ENCODE results near the gene MAF. TPM values are rescaled to one million over a fixed set of nuclear protein-coding genes. Genes with fewer than 3 reads are reported as not detected.

Gene MAF
- total RNA-seq, 2 experiments from 2014 or later: 36.0 to 36.2 TPM

DNA sequence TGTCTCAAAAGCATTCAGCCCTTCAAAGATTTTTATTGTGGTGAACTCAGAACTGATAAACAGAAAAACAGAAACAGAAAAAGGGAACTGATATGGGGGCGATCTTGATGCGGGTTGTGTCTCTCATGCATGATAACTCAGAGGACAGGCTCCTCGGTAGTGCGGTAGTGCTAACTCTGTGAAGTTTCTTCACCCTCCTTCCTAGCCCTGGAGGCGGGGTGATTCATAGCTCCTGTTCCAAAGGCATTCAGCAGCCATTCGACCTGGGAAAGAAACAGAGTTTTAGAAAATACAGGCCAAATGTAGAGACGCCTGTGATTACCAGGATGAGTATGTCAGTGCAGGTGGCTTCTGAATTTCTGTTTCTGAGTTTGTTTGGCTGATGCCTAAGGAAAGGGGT is 5.5 kb upstream of the MAF start:
- DNase-seq (peak in 2 of 14 experiments; percentile 19 to 21), ATAC-seq (ENCODE audit: poor library complexity) (no peak)
- intact Hi-C loops (cut with DNase I, micrococcal nuclease): loop anchor here (5.0 to 10.0 kb wide), 4 partner anchors 166 to 1881 kb away; partner anchors contain the start of gene NUDT7 (in 1 of the 2)
- no peak overlapping the region for H3K4me3 ChIP-seq (ENCODE audit: low read length)
- no peaks in the 10 kb centered on the region for H3K27me3 ChIP-seq (ENCODE audit: control insufficient read depth in 1 of 2, insufficient read depth in 2 of 2, low read length in 2 of 2)
- POLR2A ChIA-PET: no interaction called here
- CTCF ChIA-PET: no interaction called here
- Mint-ChIP-seq H3K27ac (peak overlapping the region; percentile 31), H3K4me1 (ENCODE audit: low read depth) (peaks cover 19% of the 10 kb centered on the region), H3K36me3 (ENCODE audit: low read depth) (no peaks in the 10 kb centered on the region), H3K4me3 (peak overlapping the region; percentile 50), H3K27me3 (peaks cover 21% of the 10 kb centered on the region), H3K9me3 (no peaks in the 10 kb centered on the region)
- TF ChIP-seq, protein P1, sequence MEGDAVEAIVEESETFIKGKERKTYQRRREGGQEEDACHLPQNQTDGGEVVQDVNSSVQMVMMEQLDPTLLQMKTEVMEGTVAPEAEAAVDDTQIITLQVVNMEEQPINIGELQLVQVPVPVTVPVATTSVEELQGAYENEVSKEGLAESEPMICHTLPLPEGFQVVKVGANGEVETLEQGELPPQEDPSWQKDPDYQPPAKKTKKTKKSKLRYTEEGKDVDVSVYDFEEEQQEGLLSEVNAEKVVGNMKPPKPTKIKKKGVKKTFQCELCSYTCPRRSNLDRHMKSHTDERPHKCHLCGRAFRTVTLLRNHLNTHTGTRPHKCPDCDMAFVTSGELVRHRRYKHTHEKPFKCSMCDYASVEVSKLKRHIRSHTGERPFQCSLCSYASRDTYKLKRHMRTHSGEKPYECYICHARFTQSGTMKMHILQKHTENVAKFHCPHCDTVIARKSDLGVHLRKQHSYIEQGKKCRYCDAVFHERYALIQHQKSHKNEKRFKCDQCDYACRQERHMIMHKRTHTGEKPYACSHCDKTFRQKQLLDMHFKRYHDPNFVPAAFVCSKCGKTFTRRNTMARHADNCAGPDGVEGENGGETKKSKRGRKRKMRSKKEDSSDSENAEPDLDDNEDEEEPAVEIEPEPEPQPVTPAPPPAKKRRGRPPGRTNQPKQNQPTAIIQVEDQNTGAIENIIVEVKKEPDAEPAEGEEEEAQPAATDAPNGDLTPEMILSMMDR (IDR thresholded peaks at IDR 0.05): no peak
- no peaks in the 10 kb centered on the region for H3K9me3 ChIP-seq (ENCODE audit: control insufficient read depth in 1 of 2, insufficient read depth in 1 of 2, low read length in 2 of 2)
- H3K27ac ChIP-seq (ENCODE audit: low read depth in 1 of 2, low read length in 2 of 2): no peak overlapping the region
- H3K36me3 ChIP-seq (ENCODE audit: insufficient read depth, low read length): no peaks in the 10 kb centered on the region
- H3K4me1 ChIP-seq (ENCODE audit: insufficient read depth, low read length): peaks cover 18% of the 10 kb centered on the region

DNA sequence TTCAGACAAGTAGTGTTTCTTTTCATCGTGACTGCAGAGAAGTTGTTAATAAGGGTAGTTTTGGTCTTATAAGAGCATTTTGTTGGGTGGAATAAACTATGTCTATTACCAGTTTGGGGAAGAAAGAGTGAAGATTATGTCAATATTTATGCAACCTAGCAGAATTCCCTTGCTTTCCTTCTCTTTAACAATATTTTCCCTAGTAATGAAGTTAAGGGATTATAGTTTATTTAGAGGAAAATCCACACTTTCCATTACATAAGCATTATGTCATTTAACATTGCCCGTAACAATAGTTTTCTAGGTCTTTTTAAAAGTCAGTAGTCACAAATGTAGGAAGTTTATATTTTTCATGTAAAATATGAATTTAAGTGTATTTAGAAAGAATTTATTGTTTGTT is 2.5 kb upstream of the MAF start:
- no peak for ATAC-seq (ENCODE audit: poor library complexity)
- intact Hi-C loops (cut with DNase I, micrococcal nuclease): loop anchor here (5.0 to 10.0 kb wide), 9 partner anchors 321 to 1878 kb away; partner anchors contain the start of gene NUDT7 (in 1 of the 2)
- H3K9me3 Mint-ChIP-seq: no peaks in the 10 kb centered on the region
- H3K4me3 Mint-ChIP-seq: peak overlapping the region; percentile 98
- H3K36me3 Mint-ChIP-seq (ENCODE audit: low read depth): peaks cover 16% of the 10 kb centered on the region
- Histone ChIP-seq H3K4me1 (ENCODE audit: insufficient read depth, low read length) (peaks cover 20% of the 10 kb centered on the region), H3K9me3 (ENCODE audit: control insufficient read depth in 1 of 2, insufficient read depth in 1 of 2, low read length in 2 of 2) (no peaks in the 10 kb centered on the region), H3K36me3 (ENCODE audit: insufficient read depth, low read length) (no peaks in the 10 kb centered on the region), H3K4me3 (ENCODE audit: low read length) (no peak overlapping the region), H3K27me3 (ENCODE audit: control insufficient read depth in 1 of 2, insufficient read depth in 2 of 2, low read length in 2 of 2) (no peaks in the 10 kb centered on the region), H3K27ac (ENCODE audit: low read depth in 1 of 2, low read length in 2 of 2) (no peak overlapping the region)
- peak overlapping the region; percentile 93 for H3K27ac Mint-ChIP-seq
- TF ChIP-seq, protein P1 (IDR thresholded peaks at IDR 0.05): no peak
- peaks cover 32% of the 10 kb centered on the region for H3K4me1 Mint-ChIP-seq (ENCODE audit: low read depth)
- DNase-seq: no peak
- peaks cover 19% of the 10 kb centered on the region for H3K27me3 Mint-ChIP-seq
- ChIA-PET POLR2A (no interaction called here), CTCF (interaction anchor here (0.9 kb wide), 1 partner anchor 16 kb away, joined by 3 read pairs; no protein-coding TSS in a partner anchor)

DNA sequence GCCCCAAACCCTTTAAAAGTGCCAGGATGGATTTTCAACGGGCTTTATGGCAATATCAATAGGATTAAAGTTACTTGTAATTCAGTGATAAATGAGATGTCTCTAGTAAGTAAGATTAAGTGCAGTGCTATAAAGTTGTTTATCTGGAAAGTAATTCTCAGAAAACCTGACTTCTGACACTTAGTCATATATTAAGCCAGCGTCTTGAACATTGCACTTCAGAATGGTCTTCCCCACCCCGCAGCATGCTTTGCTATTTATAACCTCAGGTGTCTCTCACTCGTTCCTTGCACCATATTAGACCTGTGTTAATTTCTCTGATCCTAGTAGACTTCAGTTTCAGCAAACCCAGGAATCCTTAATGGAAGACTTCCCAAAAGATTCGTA is 2.1 kb upstream of the MAF start:
- Histone ChIP-seq H3K9me3 (ENCODE audit: control insufficient read depth in 1 of 2, insufficient read depth in 1 of 2, low read length in 2 of 2) (no peaks in the 10 kb centered on the region), H3K4me3 (ENCODE audit: low read length) (peak overlapping the region; percentile 72), H3K4me1 (ENCODE audit: insufficient read depth, low read length) (peaks cover 20% of the 10 kb centered on the region), H3K27ac (ENCODE audit: low read depth in 1 of 2, low read length in 2 of 2) (no peak overlapping the region), H3K36me3 (ENCODE audit: insufficient read depth, low read length) (no peaks in the 10 kb centered on the region), H3K27me3 (ENCODE audit: control insufficient read depth in 1 of 2, insufficient read depth in 2 of 2, low read length in 2 of 2) (no peaks in the 10 kb centered on the region)
- DNase-seq: peak in 3 of 14 experiments; percentile 14 to 28 (median 15)
- Mint-ChIP-seq H3K9me3 (no peaks in the 10 kb centered on the region), H3K4me3 (peak overlapping the region; percentile 98), H3K27ac (peak overlapping the region; percentile 93), H3K27me3 (peaks cover 16% of the 10 kb centered on the region), H3K4me1 (ENCODE audit: low read depth) (peaks cover 32% of the 10 kb centered on the region), H3K36me3 (ENCODE audit: low read depth) (peaks cover 18% of the 10 kb centered on the region)
- ChIA-PET CTCF (interaction anchor here (0.7 to 1.6 kb wide), 12 partner anchors 16 to 1503 kb away, joined by 3 to 5 read pairs (median 3); partner anchors contain the start of gene WWOX), POLR2A (interaction anchor here (0.7 to 1.0 kb wide), 7 partner anchors 18 to 1098 kb away, joined by 3 to 4 read pairs (median 3); no protein-coding TSS in a partner anchor)
- TF ChIP-seq, protein P1 (IDR thresholded peaks at IDR 0.05): no peak
- intact Hi-C loops (cut with DNase I, micrococcal nuclease): loop anchor here (1.0 to 10.0 kb wide), 11 partner anchors 320 to 1878 kb away; partner anchors contain the start of gene NUDT7 (in 1 of the 2)
- no peak for ATAC-seq (ENCODE audit: poor library complexity)

Measured in CD4-positive, alpha-beta T cell (primary cell).